Epithelial cell of esophagus (primary cell): Measurements from ENCODE around the gene B4GALNT3.

ENCODE experiments used
- DNase-seq: peaks from one replicate; pipeline ENCODE4 v3.0.0; 2010; ENCODE audit warnings: low read depth
- H3K4me3 ChIP-seq: 2 replicates; pipeline ENCODE4 v1.5.1; 2011; ENCODE audit warnings: mild to moderate bottlenecking, low read length, control low read depth
- TF ChIP-seq, protein P1 (sequence below): IDR thresholded peaks from 2 replicates; pipeline ENCODE4 v1.5.1; 2011; ENCODE audit warnings: low read depth, mild to moderate bottlenecking, low read length, control low read depth, inconsistent platforms; ENCODE audit not compliant: insufficient read depth; ENCODE audit errors: missing control alignments

Gene B4GALNT3

DNA sequence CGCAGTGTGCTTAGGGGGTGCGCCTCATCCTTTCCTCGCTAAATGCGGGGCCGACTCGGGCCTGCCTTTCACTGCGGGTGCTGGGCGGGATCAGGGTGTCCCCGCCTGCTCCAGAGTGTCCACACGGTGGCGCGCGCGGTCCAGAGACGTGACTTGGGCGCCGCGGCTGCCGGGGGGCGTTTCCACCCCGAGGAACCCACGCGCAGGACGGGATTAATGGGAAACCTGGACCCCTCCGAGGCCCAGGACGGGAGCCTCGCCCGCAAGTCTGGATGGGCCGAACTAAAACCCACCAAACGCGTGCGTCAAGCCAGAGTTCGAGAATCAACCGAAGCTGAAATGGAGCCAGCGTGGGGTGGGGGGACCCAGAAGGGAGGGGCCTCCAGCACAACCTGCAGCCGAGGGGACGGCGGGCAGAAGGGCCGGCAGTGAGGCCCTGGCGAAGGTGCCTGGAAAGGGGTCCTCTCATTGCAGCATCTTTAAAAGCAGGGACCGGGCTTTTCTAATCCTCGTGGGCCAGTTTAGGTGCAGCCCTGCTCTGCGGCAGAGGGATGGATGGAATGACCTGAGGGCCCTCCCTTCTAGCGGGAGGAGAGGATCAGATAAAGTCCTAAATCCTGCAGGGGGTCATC is 110.2 kb downstream of the B4GALNT3 start:
- H3K4me3 ChIP-seq, result peak overlapping the region; percentile 65
- TF ChIP-seq, protein P1, sequence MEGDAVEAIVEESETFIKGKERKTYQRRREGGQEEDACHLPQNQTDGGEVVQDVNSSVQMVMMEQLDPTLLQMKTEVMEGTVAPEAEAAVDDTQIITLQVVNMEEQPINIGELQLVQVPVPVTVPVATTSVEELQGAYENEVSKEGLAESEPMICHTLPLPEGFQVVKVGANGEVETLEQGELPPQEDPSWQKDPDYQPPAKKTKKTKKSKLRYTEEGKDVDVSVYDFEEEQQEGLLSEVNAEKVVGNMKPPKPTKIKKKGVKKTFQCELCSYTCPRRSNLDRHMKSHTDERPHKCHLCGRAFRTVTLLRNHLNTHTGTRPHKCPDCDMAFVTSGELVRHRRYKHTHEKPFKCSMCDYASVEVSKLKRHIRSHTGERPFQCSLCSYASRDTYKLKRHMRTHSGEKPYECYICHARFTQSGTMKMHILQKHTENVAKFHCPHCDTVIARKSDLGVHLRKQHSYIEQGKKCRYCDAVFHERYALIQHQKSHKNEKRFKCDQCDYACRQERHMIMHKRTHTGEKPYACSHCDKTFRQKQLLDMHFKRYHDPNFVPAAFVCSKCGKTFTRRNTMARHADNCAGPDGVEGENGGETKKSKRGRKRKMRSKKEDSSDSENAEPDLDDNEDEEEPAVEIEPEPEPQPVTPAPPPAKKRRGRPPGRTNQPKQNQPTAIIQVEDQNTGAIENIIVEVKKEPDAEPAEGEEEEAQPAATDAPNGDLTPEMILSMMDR, result peak; percentile 78
- peak; percentile 82 for DNase-seq

DNA sequence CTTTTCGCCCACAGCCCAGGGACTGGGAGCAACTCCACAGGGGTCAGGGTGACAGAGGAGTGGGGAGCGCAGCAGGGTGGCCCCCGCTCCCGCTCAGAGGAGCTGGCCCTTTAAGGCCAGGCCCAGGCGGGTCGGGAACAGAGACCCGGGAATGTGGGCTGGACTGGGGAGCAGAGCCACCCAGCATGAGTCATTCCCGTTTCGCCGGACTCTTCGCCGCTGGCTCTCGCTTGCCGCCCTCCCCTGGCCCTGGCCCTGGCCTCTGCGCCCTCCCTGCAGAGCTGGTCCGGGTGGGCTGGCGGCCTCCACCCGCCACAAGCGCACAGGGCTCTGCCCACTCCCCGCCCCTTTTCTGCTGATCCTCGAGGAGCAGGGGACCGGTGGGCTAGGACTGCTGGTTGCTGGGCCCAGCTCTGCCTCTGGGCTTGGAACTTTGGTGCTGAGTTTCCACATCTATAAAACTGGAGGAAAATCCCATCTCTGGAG is 110.7 kb downstream of the B4GALNT3 start:
- peak; percentile 90 for DNase-seq

DNA sequence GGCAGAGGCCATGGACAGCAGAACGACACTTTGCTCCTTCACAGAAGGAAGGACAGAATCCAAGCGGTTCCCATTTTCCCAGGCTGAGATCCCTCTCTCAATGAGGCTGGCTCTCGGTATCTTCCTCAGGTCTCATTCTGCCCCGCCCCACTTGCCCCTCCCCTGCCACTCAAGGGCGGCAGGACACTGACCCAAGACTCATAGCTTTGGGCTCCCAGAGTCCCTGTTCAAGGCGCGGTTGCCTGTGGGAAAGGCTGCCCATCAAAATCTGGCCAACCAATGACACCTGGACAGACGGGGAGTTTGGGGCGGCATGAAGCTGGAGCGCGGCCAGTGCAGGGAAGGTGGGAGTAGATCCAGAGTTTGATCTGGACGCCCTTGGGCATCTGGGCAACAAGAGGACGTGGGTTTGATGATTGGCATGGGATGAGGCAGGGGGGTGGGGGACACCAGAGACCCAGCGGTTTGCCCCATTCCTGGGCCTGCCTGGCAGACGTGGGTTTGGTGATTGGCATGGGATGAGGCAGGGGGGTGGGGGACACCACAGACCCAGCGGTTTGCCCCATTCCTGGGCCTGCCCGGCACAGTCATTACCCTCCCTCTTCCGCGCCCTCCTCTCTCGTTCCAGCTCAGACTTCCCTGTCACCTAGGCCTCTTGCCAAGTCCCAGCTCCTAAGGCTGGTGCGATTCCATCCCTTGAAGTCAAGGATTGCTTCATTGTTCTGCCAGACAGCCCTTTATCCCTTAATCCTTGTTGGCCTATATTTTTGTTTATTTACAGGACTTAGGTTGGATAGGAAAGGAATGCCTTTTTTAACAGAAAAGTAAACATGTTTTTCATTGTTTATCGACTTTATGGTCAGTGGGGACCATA is 111.4 kb downstream of the B4GALNT3 start:
- TF ChIP-seq, protein P1, result no peak
- peak; percentile 93 for DNase-seq
- H3K4me3 ChIP-seq, result peak overlapping the region; percentile 65

More for the DNA sequence above, 110.7 kb downstream of the B4GALNT3 start:
- TF ChIP-seq, protein P1, result no peak
- H3K4me3 ChIP-seq, result peak overlapping the region; percentile 65

DNA sequence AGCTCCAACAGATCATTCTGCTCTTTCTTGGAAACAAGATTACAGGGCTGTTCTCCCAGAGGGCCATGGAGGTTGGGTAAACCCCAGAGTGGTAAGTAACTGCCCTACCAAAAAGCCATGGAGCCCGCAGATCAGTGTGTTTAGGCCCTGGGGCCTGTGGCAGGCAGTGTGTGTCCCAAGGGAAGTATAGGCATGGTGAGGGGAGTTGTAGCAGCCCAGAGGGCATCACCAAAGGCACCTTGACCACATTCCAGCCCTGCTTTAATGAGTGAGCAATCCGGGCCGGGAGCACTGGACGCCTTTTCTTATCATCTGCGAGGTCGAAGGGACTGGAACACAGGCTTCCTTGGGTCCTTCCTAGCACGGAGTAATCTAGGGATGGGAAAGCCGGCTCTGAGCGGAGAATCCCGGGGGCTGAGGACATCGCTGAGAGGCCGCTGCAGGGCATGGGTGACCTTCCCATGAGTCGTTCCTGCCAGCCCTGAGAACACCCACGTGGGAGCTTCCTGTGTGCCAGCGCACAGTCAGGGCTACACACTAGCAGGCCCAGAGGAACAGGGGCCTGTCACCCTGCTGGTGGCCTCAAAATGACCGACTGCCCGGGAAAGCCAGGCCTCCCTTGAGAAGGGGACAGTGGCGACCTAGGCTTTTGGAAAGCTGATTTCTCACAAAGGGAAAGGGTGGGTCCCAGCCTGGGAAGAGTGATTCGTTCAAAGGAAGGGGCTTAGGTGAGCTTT is 112.2 kb downstream of the B4GALNT3 start:
- peak; percentile 32 for DNase-seq
- no peak overlapping the region for H3K4me3 ChIP-seq
- TF ChIP-seq, protein P1, result no peak

DNA sequence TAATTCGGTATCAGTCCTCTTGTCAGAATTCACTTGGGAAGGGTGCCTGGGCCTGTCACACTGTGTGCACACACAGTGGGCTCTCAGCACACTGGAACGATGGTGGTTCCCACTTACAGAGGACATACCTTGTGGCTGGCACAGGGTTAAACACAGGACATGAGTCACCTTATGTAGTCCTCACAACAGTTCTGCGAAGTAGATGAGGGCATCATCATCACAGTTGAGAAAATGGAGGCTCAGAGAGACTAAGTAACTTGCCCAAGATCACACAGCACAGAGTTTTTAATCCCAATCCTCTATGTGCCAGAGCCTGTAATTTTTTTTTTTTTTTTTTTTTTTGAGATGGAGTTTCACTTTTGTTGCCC is 112.8 kb downstream of the B4GALNT3 start:
- DNase-seq, result peak; percentile 57
- TF ChIP-seq, protein P1, result no peak
- no peak overlapping the region for H3K4me3 ChIP-seq

DNA sequence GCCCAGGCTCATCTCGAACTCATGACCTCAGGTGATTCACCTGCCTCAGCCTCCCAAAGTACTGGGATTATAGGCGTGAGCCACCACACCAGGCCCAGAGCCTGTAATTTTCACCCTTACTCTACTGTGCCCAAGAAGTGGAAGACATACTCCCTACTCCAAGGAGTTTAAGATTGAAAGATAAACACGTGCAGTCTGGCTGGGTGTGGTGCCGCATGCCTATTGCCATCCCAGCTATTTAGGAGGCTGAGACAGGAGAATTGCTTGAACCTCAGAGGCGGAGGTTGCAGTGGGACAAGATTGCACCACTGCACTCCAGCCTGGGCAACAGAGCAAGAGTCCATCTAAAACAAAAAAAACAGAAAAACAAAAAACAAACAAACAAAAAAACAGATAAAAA is 113.5 kb downstream of the B4GALNT3 start:
- TF ChIP-seq, protein P1, result no peak

More for the DNA sequence above, 113.5 kb downstream of the B4GALNT3 start:
- no peak overlapping the region for H3K4me3 ChIP-seq
- no peak for DNase-seq
